H9 (cell line): ENCODE measurements around the gene DNAJB6. TPM values are rescaled to one million over a fixed set of nuclear protein-coding genes. Genes with fewer than 3 reads are reported as not detected.

ENCODE experiments used
- DNase-seq: peaks from one replicate; pipeline ENCODE4 v3.0.0-alpha.2; 2017
- H2AFZ ChIP-seq: one replicate; pipeline ENCODE4 v1.6.1; 2013; ENCODE audit warnings: mild to moderate bottlenecking, low read length, control low read depth, moderate library complexity
- H2AK5ac ChIP-seq: 2 replicates; pipeline ENCODE4 v1.6.1; 2013; ENCODE audit warnings: low read length, control low read depth, mixed read lengths; ENCODE audit not compliant: insufficient read length
- H2BK120ac ChIP-seq: one replicate; pipeline ENCODE4 v1.6.1; 2013; ENCODE audit warnings: low read depth, mild to moderate bottlenecking, low read length, control low read depth, inconsistent platforms; ENCODE audit not compliant: poor library complexity, severe bottlenecking
- H2BK12ac ChIP-seq: 2 replicates; pipeline ENCODE4 v1.6.1; 2013; ENCODE audit warnings: low read length, control low read depth, mixed read lengths, low read depth; ENCODE audit not compliant: insufficient read length
- H2BK15ac ChIP-seq: 2 replicates; pipeline ENCODE4 v1.6.1; 2013; ENCODE audit warnings: low read depth, low read length, control low read depth
- H2BK20ac ChIP-seq: one replicate; pipeline ENCODE4 v1.6.1; 2013; ENCODE audit warnings: low read depth, mild to moderate bottlenecking, low read length, control low read depth, inconsistent platforms; ENCODE audit not compliant: poor library complexity, severe bottlenecking
- H2BK5ac ChIP-seq: 2 replicates; pipeline ENCODE4 v1.6.1; 2013; ENCODE audit warnings: low read length, control low read depth, mixed read lengths; ENCODE audit not compliant: insufficient read length
- H3K14ac ChIP-seq: 2 replicates; pipeline ENCODE4 v1.6.1; 2013; ENCODE audit warnings: low read length, control low read depth; ENCODE audit not compliant: insufficient read depth
- H3K18ac ChIP-seq: 2 replicates; pipeline ENCODE4 v1.6.1; 2013; ENCODE audit warnings: low read depth, mild to moderate bottlenecking, mixed read lengths, low read length, control low read depth; ENCODE audit not compliant: insufficient read length
- H3K23ac ChIP-seq: 2 replicates; pipeline ENCODE4 v1.6.1; 2013; ENCODE audit warnings: low read length, control low read depth, mixed read lengths, low read depth; ENCODE audit not compliant: insufficient read length
- H3K23me2 ChIP-seq: 2 replicates; pipeline ENCODE4 v1.6.1; 2013; ENCODE audit warnings: low read depth, mild to moderate bottlenecking, mixed read lengths, low read length, control low read depth; ENCODE audit not compliant: insufficient read length, poor library complexity, severe bottlenecking
- H3K27ac ChIP-seq: 2 replicates; pipeline ENCODE4 v1.5.1; 2013; ENCODE audit warnings: low read length, control low read depth, mixed read lengths, low read depth; ENCODE audit not compliant: insufficient read length
- H3K27me3 ChIP-seq: 2 replicates; pipeline ENCODE4 v1.6.1; 2013; ENCODE audit warnings: low read length, control low read depth, inconsistent platforms; ENCODE audit not compliant: insufficient read depth
- H3K4ac ChIP-seq: 2 replicates; pipeline ENCODE4 v1.6.1; 2013; ENCODE audit warnings: low read depth, mild to moderate bottlenecking, control low read depth, inconsistent platforms, low read length, moderate library complexity
- H3K4me1 ChIP-seq: 2 replicates; pipeline ENCODE4 v1.6.1; 2013; ENCODE audit warnings: low read length, control low read depth, inconsistent platforms; ENCODE audit not compliant: insufficient read depth
- H3K4me2 ChIP-seq: 2 replicates; pipeline ENCODE4 v1.6.1; 2013; ENCODE audit warnings: low read length, control low read depth, mixed read lengths; ENCODE audit not compliant: insufficient read length, insufficient read depth
- H3K56ac ChIP-seq: 2 replicates; pipeline ENCODE4 v1.6.1; 2013; ENCODE audit warnings: low read depth, mild to moderate bottlenecking, mixed read lengths, low read length, control low read depth; ENCODE audit not compliant: insufficient read length
- H3K79me1 ChIP-seq: 2 replicates; pipeline ENCODE4 v1.6.1; 2013; ENCODE audit warnings: low read depth, mild to moderate bottlenecking, moderate library complexity, low read length, control low read depth, inconsistent platforms; ENCODE audit not compliant: insufficient read depth, poor library complexity, severe bottlenecking
- H3K79me2 ChIP-seq: 2 replicates; pipeline ENCODE4 v1.6.1; 2013; ENCODE audit warnings: low read length, control low read depth, inconsistent platforms; ENCODE audit not compliant: insufficient read depth
- H3K9ac ChIP-seq: 2 replicates; pipeline ENCODE4 v1.6.1; 2013; ENCODE audit warnings: low read length, control low read depth, mixed read lengths; ENCODE audit not compliant: insufficient read length; ENCODE audit errors: extremely low read depth
- H3K9me3 ChIP-seq: one replicate; pipeline ENCODE4 v1.6.1; 2013; ENCODE audit warnings: low read depth, low read length, inconsistent platforms; ENCODE audit not compliant: control insufficient read depth
- H3T11ph ChIP-seq: one replicate; pipeline ENCODE4 v1.6.1; 2013; ENCODE audit warnings: mild to moderate bottlenecking, low read length, control low read depth, inconsistent platforms
- H4K20me1 ChIP-seq: one replicate; pipeline ENCODE4 v1.6.1; 2013; ENCODE audit not compliant: control insufficient read depth, insufficient read length, insufficient read depth
- H4K5ac ChIP-seq: 2 replicates; pipeline ENCODE4 v1.6.1; 2013; ENCODE audit warnings: low read depth, mild to moderate bottlenecking, mixed read lengths, low read length, control low read depth; ENCODE audit not compliant: insufficient read length
- H4K8ac ChIP-seq: replicated peaks from 2 replicates; pipeline ENCODE4 v1.6.1; 2013; ENCODE audit warnings: low read length, control low read depth, mixed read lengths, low read depth; ENCODE audit not compliant: insufficient read length
- H4K91ac ChIP-seq: 2 replicates; pipeline ENCODE4 v1.6.1; 2013; ENCODE audit warnings: low read depth, mild to moderate bottlenecking, moderate library complexity, mixed read lengths, low read length, control low read depth; ENCODE audit not compliant: insufficient read length
- H3K27ac Mint-ChIP-seq, 3 experiments: 2 replicates in 2 of 3; 3 replicates in 1 of 3; pipeline ENCODE4 v1.8.0; 2020 to 2021; ENCODE audit warnings: mixed read lengths in 3 of 3, mild to moderate bottlenecking in 1 of 3, moderate library complexity in 1 of 3
- H3K27me3 Mint-ChIP-seq: 2 replicates; pipeline ENCODE4 v1.8.0; 2021; ENCODE audit warnings: low read depth, mild to moderate bottlenecking, moderate library complexity, mixed read lengths
- H3K36me3 Mint-ChIP-seq, 3 experiments: 2 replicates in 2 of 3; 3 replicates in 1 of 3; pipeline ENCODE4 v1.8.0; 2020 to 2021; ENCODE audit warnings: low read depth in 3 of 3, mixed read lengths in 3 of 3; ENCODE audit not compliant: insufficient read depth in 1 of 3
- H3K4me1 Mint-ChIP-seq, 2 experiments: 2 replicates each; pipeline ENCODE4 v1.8.0; 2020; ENCODE audit warnings: mixed read lengths in 2 of 2
- H3K4me3 Mint-ChIP-seq, 2 experiments: 2 replicates in 1 of 2; 3 replicates in 1 of 2; pipeline ENCODE4 v1.8.0; 2020 to 2021; ENCODE audit warnings: mild to moderate bottlenecking in 2 of 2, mixed read lengths in 2 of 2, moderate library complexity in 1 of 2
- H3K9me3 Mint-ChIP-seq, 2 experiments: 2 replicates in 1 of 2; 3 replicates in 1 of 2; pipeline ENCODE4 v1.8.0; 2020; ENCODE audit warnings: mild to moderate bottlenecking in 2 of 2, mixed read lengths in 2 of 2, moderate library complexity in 1 of 2
- WGBS: extraction: QIAGEN DNeasy Blood & Tissue Kit; methylation state at CpG from one replicate; pipeline ENCODE4 v1.1.7; 2013; ENCODE audit warnings: missing lambda C conversion rate, low lambda C conversion rate, mixed read lengths; ENCODE audit not compliant: insufficient read length; ENCODE audit errors: extremely low coverage; 5-methylcytosine and 5-hydroxymethylcytosine counted together
- total RNA-seq: library from RNA; stranded (reverse); gene quantifications from 2 replicates; pipeline ENCODE4 v1.2.1, GENCODE V29; 2021
- TF ChIP-seq, protein P1 (sequence below): fragments of 200-600 bp; sonication (generic); conservative IDR thresholded peaks from 3 replicates; pipeline ENCODE4 v1.8.0; 2021; ENCODE audit warnings: antibody characterized with exemption, mild to moderate bottlenecking

Gene DNAJB6
- total RNA-seq, 1 experiment from 2014 or later: 215 TPM

DNA sequence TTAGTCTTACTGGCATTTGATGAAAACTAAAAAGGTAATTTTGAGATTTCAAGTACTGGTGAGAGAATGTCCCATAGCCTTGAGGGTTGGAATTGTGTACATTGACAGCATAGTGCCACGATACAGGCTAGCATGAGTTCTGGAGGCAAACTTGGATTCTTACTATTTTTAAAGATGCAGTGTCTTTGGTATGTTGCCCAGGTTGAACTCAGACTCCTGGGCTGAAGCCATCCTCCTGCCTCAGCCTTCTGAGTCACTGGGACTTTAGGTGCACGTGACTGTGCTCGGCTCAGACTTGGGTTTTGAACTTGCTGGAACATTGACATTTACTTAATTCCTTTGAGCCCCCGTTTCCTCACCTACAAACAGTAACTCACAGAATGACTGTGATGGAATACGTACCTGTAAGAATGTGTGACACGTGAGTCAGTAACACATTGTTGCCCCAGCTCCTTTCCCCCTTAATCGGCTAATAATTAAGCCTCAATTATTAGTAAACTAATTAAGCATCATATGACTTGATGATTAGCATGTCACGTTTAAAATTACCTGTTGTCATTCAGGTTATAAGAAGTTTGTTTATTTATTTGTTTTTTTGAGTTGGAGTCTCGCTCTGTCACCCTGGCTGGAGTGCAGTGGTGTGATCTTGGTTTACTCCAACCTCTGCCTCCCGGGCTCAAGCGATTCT is 10.6 kb downstream of the DNAJB6 start:
- no peaks in the 10 kb centered on the region for H4K20me1 ChIP-seq
- no peak overlapping the region for H3K18ac ChIP-seq
- H2BK120ac ChIP-seq: no peak overlapping the region
- H3K14ac ChIP-seq: no peak overlapping the region
- no peaks in the 10 kb centered on the region for H3K27me3 Mint-ChIP-seq
- H3K23ac ChIP-seq: no peak overlapping the region
- H3K27ac Mint-ChIP-seq: peak overlapping the region in 2 of 3 experiments; percentile 18 to 49; a peak in 2 of 7 replicates
- H3K4me1 ChIP-seq: peaks cover 15% of the 10 kb centered on the region; the same call in 1 of the 2 replicates
- WGBS: no CpG with 5 or more reads among the region's 11 CpGs
- no peak overlapping the region for H2BK5ac ChIP-seq
- no peaks in the 10 kb centered on the region for H3K9me3 ChIP-seq
- H3K27me3 ChIP-seq: no peaks in the 10 kb centered on the region
- DNase-seq: no peak
- TF ChIP-seq, protein P1, sequence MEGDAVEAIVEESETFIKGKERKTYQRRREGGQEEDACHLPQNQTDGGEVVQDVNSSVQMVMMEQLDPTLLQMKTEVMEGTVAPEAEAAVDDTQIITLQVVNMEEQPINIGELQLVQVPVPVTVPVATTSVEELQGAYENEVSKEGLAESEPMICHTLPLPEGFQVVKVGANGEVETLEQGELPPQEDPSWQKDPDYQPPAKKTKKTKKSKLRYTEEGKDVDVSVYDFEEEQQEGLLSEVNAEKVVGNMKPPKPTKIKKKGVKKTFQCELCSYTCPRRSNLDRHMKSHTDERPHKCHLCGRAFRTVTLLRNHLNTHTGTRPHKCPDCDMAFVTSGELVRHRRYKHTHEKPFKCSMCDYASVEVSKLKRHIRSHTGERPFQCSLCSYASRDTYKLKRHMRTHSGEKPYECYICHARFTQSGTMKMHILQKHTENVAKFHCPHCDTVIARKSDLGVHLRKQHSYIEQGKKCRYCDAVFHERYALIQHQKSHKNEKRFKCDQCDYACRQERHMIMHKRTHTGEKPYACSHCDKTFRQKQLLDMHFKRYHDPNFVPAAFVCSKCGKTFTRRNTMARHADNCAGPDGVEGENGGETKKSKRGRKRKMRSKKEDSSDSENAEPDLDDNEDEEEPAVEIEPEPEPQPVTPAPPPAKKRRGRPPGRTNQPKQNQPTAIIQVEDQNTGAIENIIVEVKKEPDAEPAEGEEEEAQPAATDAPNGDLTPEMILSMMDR: no peak
- no peak overlapping the region; a peak in 1 of 5 replicates for H3K4me3 Mint-ChIP-seq
- peaks cover 93% of the 10 kb centered on the region for H3K79me2 ChIP-seq
- no peak overlapping the region for H2BK20ac ChIP-seq
- H3K36me3 Mint-ChIP-seq: peaks cover 10 to 23% (median 16%) of the 10 kb centered on the region in 3 experiments; a peak in 6 of 7 replicates
- H3K56ac ChIP-seq: no peak overlapping the region
- no peak overlapping the region for H4K5ac ChIP-seq
- peaks cover 54 to 69% of the 10 kb centered on the region in 2 experiments for H3K4me1 Mint-ChIP-seq
- H3K4ac ChIP-seq: no peak overlapping the region
- no peak overlapping the region for H2AFZ ChIP-seq
- H3K27ac ChIP-seq: no peak overlapping the region
- H2BK12ac ChIP-seq: no peak overlapping the region
- H4K91ac ChIP-seq: no peak overlapping the region
- no peak overlapping the region for H3K4me2 ChIP-seq
- H3K79me1 ChIP-seq: no peaks in the 10 kb centered on the region
- no peak overlapping the region for H2AK5ac ChIP-seq
- H3K9ac ChIP-seq: no peak overlapping the region
- H3T11ph ChIP-seq: no peak overlapping the region
- H3K9me3 Mint-ChIP-seq: no peaks in the 10 kb centered on the region
- H2BK15ac ChIP-seq: no peak overlapping the region
- no peak overlapping the region for H4K8ac ChIP-seq
- peaks cover 2% of the 10 kb centered on the region for H3K23me2 ChIP-seq
